ENCODE data around the gene SNAI1.
"Not testable (repeated sequence)": the region's sequence is repeated elsewhere in the genome, so short reads cannot be mapped to it uniquely, and the experiment has no call there.

The SNAI1 gene

GRCh38 chr20:49993301-49993751, 10.5 kb downstream of the SNAI1 start:
- peaks cover 4% of the 10 kb centered on the region for H3K27me3 Mint-ChIP-seq (ENCODE audit: low read depth)
- TF ChIP-seq CTCF (IDR thresholded peaks at IDR 0.05; ENCODE audit: unreplicated experiment in 3 of 3): no peak
- H3K4me3 Mint-ChIP-seq: no peak overlapping the region
- H3K9me3 Mint-ChIP-seq: no peaks in the 10 kb centered on the region
- peaks cover 33% of the 10 kb centered on the region for H3K4me1 Mint-ChIP-seq
- H3K36me3 Mint-ChIP-seq (ENCODE audit: low read depth): no peaks in the 10 kb centered on the region
- H3K27ac Mint-ChIP-seq: peak overlapping the region in 1 of 3 experiments; percentile 44

GRCh38 chr20:49995586-49995985, 12.8 kb downstream of the SNAI1 start:
- Mint-ChIP-seq H3K27ac (peak overlapping the region in 1 of 3 experiments; percentile 54), H3K4me3 (no peak overlapping the region), H3K9me3 (no peaks in the 10 kb centered on the region), H3K4me1 (peaks cover 10% of the 10 kb centered on the region), H3K27me3 (ENCODE audit: low read depth) (peaks cover 4% of the 10 kb centered on the region), H3K36me3 (ENCODE audit: low read depth) (no peaks in the 10 kb centered on the region)
- TF ChIP-seq CTCF (IDR thresholded peaks at IDR 0.05; ENCODE audit: unreplicated experiment in 3 of 3): no peak

- peak overlapping the region in 1 of 3 experiments; percentile 50 for H3K27ac Mint-ChIP-seq
- not testable (repeated sequence) for H3K36me3 Mint-ChIP-seq (ENCODE audit: low read depth); H3K9me3 Mint-ChIP-seq; H3K27me3 Mint-ChIP-seq (ENCODE audit: low read depth); H3K4me1 Mint-ChIP-seq; H3K4me3 Mint-ChIP-seq
Observed at GRCh38 chr20:49998478-49999188, 15.9 kb downstream of the SNAI1 start.

GRCh38 chr20:49999329-49999728, 16.5 kb downstream of the SNAI1 start:
- no peak overlapping the region for H3K27ac Mint-ChIP-seq
- no peak overlapping the region for H3K4me3 Mint-ChIP-seq
- H3K4me1 Mint-ChIP-seq: peaks cover 4% of the 10 kb centered on the region
- no peaks in the 10 kb centered on the region for H3K36me3 Mint-ChIP-seq (ENCODE audit: low read depth)
- no peaks in the 10 kb centered on the region for H3K9me3 Mint-ChIP-seq
- no peak for TF ChIP-seq CTCF (IDR thresholded peaks at IDR 0.05; ENCODE audit: unreplicated experiment in 3 of 3)
- peaks cover 3% of the 10 kb centered on the region for H3K27me3 Mint-ChIP-seq (ENCODE audit: low read depth)

GRCh38 chr20:50000548-50001222, 17.9 kb downstream of the SNAI1 start:
- H3K36me3 Mint-ChIP-seq (ENCODE audit: low read depth); H3K4me1 Mint-ChIP-seq; H3K4me3 Mint-ChIP-seq; H3K9me3 Mint-ChIP-seq; H3K27me3 Mint-ChIP-seq (ENCODE audit: low read depth): not testable (repeated sequence)
- peak overlapping the region in 1 of 3 experiments; percentile 8 for H3K27ac Mint-ChIP-seq

- H3K4me1 Mint-ChIP-seq: peaks cover 4% of the 10 kb centered on the region
- H3K4me3 Mint-ChIP-seq: no peak overlapping the region
- no peak for TF ChIP-seq CTCF (IDR thresholded peaks at IDR 0.05; ENCODE audit: unreplicated experiment in 3 of 3)
- peaks cover 3% of the 10 kb centered on the region for H3K27me3 Mint-ChIP-seq (ENCODE audit: low read depth)
- H3K27ac Mint-ChIP-seq: peak overlapping the region in 1 of 3 experiments; percentile 35
- H3K36me3 Mint-ChIP-seq (ENCODE audit: low read depth): no peaks in the 10 kb centered on the region
- no peaks in the 10 kb centered on the region for H3K9me3 Mint-ChIP-seq
Observed at GRCh38 chr20:50001784-50002311, 19.1 kb downstream of the SNAI1 start.
